ENCODE results near the gene LMO7.

The LMO7 gene

DNA sequence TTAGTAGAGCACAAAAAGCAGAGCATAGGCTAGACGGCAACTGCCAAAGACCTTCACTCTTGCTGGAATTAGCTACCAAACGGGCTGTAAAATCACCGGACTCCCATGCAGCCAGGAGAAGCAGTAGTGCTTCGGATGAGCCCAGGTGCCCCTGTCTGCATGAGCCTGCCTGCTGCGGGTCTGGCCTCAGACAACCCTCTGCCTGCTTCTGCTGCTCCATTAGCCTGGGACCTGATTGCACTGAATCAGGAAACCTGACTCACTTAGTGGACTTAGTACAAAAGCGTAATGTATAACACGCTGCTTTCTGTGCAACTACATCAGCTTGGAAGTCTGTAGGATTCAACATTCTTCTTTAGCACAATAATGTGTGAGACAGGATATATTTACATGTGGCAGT is 170.0 kb downstream of the LMO7 start:
- DNase-seq = no peak

DNA sequence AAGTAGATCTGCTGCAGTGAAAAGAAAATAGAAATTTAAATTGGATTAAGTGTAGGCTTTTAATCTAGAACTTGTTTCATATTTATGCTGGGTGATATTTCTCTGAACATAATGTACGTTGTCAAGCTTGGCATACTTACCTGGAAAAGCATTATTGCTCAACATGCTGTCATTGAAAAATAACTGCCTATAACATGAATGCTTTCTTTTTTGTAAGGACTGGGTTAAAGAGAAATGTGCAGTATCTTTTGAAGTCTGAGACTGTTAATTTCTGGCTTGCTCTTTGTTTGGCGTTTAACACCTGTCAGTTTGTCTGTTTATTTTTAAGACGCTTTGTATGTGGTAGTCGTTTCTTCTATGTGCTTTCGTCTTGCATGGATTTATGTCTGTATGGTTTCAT is 175.2 kb downstream of the LMO7 start:
- DNase-seq = no peak

DNA sequence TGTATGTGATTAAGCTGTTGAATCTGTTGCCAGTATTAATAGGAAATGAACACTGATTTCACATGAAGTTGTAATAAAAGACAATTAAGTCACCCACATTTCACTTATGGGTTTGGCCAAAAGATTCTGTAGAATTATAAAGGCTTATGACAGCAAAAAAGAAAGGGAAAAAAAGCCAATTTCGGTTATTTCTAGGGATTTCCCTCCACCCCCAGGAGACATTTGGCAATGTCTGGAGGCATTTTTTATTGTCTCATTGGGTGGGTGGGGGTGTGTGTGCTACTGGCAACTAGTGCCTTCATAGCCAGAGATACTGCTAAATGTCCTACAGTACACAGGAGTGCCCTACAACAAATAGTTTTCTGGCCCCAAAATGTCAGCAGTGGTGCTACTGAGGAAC is 175.7 kb downstream of the LMO7 start:
- DNase-seq = no peak

DNA sequence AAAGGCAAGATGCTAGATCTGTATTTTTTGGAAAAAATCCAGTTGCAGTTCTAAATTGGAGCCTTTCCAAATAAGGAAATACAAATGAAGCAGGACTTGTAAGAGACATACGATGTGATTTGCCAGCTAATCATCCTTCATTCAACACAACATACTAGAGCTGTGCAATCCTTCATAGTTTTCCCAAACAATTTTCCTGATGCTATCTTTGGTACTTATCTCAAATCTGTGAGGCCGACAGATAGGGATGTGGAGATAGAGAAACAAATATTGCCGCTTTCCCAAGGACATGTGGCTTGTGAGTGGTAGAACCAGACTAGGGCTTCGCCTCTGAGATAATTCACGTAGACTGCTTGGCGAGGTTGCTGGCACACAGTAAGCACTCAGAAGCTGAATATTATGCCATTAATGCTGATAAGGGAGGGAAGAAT is 176.6 kb downstream of the LMO7 start:
- DNase-seq = no peak

DNA sequence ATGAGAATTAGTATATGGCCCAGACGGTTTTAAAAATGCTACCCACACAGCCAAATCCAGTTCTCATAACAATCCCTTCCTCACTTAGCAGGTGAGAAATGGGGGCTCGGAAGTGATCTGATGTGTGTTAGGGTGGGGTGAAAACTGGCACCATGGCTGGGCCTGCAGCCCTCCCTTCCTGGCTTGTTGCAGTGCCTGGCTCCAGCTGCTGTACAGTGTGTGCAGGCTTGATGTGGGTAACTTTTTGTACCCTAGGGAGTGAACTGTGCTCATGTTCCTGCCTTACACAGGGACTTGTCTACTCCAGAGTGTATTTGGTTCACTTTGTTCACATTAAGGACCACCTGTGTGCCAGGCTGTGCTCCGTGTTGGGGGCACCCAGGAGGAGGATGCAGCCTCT is 177.2 kb downstream of the LMO7 start:
- DNase-seq = no peak

DNA sequence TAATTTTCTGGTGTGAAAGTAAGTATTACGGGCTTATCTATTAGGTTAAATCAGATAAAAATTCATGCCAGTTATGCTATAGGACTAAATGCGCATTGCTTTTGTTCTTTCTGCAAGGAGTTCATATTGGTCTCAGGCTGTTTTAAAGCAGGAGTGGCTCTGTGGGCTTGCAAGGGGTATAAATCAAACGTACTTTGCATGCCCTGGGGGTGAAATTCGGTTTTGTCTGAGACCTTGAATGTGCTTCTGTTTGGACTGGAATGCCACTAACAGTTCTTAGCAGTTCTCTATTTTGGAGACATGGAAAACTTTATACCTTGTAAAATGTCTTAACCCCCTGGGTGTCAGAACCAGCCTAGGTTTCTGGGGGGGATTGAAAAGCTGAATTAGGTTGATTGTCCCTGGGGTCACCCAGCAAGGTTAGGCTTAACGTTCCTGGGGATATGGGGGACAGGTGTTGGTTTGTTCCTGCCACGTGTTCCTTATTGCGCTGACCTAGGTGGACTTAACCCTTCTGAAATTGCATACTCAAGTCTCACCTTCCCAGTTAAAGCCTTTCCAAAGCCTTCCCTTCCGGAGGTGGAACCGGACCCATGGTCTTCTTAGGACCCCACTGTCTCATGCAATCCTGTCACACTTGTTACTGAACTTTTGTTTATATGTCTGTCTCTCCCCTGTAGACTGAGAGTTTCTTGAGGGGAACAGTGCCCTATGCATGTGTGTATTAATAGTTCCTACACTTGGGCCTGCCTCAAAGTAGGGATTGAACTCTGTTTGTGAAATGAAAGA is 182.2 kb downstream of the LMO7 start:
- DNase-seq = no peak

DNA sequence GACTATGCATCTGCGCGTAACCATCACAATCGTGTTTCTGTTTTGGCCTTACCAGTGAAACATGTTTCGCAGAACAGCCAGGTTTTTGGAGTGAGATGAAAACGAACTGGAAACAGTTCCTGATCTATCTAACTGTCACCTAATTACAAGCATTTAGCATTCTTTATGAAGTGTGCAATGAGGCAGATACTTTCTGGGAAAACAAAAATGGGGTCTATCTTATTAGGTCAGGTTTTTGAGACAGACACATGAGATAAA is 182.8 kb downstream of the LMO7 start:
- no peak for DNase-seq

DNA sequence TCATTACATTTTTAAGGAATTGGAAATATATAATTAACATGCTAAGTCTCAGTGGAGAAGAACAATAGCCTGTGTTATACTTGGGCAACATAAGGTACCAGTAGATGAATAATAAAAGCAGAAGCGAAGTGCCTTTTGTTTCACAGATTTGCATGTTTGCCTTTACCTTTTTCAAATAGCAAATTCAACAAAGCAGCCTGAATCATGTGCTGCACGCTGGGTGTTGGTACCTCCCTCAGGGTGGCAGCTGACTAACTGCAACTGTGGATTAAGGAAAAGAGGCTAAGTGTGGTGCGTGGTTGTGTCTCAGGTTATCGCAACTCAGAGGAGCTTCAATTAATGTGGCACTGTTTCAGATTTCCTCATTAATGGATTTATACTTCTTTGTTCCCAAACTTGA is 189.0 kb downstream of the LMO7 start:
- no peak for DNase-seq

DNA sequence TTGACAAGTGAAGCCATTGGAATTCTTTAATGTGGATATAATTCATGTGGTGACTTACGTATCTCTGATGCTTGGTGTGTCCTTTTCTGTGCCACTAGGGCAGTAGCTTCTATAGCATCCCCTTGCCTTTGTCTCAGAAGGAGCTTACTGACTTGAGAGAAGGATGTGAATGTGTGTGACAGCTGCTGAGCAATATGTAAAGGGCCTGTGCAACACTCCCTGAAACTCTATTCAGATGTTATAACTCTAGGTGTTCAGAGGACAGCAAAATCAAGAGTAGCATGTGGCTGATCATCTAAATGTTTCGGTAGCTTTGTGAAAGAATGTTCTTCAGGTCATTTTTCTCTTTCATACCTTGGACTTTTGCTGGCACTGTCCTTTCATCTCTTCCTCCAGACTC is 189.5 kb downstream of the LMO7 start:
- no peak for DNase-seq

DNA sequence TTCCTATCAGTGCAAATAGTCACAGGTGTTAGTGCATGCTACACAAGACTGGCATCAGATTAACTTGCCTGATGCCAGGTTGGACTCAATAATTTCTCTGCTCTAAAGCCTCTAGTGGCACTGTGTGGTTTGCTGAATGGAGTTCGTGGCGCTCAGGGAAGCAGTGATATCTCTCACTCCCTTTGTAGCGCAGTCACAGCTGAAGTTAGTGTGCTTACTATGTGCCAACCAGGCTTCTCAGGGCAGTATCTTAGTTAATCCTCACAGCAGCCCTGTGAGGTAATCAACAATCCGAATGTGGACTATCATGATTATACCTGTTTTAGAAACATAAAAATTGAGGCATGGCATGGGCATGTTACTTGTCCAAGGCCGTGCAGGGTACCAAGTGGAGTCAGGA is 190.3 kb downstream of the LMO7 start:
- no peak for DNase-seq

DNA sequence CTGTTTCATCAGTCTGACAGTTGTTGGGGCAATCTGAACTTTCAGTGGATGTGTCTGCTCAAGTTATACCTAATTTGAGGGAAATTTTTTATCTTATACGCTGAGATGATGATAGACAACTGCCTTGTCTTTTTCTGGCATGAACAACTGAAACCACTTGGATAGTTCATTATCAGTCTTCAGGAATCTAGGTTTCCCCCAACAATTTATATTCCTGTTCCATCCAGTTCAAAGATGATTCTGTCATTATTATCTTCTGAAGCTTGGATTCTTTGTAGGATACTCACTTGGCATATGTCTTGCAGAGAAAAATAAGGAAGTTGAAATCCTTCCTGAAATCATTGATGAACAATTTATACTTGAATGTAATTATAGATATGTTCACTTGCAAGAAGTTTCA is 193.7 kb downstream of the LMO7 start:
- no peak for DNase-seq

DNA sequence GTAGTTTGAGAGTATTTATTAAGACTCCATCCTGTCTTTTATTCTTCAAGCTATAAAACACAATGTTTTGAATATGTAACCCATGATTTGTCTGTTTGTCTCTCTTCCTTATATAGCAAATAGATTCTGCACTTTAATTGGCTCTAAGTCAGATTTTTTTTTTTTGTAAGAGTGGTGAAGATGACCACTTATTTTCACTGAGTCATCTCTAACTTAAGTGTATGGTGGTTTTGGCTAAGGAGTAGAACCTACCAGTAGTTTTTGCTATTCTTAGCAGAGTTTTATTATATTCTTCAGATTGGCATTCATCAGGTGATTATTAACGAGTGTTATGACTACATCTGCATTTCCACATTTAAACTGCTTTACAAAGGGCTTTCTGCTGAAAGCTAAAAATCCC is 194.7 kb downstream of the LMO7 start:
- no peak for DNase-seq

DNA sequence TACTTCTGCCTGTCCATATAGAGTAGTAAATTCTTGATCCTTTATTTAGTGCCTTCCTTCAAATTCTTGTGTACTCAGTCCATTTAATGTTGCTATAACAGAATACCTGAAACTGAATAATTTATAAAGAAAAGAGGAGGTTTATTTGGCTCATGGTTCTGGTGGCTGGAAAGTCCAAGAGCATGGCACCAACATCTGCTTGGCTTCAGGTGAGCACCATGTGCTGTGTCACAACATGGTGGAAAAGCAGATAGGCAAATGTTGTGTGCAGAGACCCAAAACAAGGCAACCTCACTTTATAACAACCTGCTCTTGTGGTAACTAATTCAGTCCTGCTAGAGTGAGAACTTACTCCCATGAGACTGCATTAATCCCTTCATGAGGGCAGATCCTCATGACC is 195.3 kb downstream of the LMO7 start:
- DNase-seq = no peak

DNA sequence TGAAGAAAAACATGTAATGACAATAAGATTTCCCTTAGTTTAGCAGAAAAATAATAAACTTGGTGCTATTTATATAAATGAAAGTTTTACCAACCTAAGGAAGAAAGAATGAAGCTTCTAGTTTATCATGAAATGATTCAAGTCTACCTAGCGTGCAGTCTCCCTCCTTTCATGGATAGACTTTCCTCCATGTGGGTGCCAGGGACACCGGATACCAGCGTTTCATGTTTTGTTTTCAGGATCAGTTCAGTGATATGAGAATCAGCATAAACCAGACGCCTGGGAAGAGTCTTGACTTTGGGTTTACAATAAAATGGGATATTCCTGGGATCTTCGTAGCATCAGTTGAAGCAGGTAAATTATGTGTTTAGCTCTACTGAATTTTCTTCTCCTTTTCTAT is 196.7 kb downstream of the LMO7 start:
- no peak for DNase-seq

DNA sequence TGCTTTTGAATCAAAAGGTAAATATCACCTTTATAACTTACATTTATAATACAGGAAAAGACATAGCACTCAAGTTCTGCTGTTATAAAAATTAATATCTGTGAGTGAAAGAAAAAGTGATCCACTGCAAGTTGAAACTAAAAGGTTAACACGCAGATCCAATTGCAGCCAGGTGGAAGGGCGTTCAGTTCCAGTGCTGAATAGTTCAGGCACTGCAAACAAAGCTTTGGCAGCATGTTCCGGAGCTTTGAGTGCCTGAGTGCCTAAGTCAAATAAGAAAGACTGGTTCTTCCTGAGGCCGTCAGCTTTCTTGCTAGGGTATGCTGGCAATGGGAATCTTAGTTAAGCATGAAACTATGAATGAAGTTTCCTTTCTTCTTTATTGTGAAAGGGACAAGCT is 200.3 kb downstream of the LMO7 start:
- no peak for DNase-seq

DNA sequence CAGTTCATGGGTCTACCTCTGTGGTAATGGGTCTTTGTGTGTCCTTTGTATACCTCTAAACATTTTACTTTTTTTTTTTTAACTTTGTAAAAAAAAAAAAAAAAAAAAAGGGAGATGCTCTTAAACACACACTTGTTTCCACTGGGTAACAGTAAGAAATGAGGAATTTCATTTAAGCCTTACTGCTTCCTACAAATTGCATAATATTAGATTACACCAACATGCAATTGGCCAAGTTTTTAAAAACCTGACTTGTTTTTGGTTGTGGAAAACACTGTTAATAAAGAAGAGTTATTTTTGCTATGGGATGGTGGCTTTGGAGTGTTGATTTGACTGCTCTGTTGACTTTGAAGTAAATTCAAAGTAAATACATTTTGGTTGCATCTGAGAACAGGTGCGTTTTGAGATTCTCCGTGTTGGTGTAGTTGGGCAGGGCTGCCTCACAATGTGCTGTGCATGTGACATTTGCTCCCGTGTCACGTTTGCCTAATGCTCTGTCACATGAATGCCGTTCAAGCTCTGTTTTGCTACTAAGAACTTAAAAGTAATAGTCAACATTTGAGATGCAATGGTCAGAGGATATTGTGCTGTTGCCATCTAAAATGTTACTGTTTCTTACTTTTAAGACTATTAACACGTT is 202.4 kb downstream of the LMO7 start:
- DNase-seq = no peak

DNA sequence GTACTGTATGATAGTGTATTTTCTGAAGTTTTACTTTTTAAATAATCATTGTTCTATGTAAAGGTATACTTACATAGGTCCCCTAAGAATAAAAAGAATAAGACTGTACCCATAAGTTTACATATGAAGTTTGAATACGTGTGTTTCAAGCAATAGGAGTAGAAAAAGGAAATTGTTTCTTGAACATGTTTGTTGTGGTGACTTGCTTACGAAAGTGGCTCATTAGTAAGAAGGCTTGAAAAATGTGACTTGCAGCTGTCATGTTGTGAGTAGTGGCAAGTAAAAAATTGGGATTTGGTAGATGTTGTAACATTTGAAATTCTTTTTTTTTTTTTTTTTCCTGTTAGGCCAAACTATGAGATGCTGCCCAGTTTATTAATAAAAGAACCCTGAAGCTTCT is 203.3 kb downstream of the LMO7 start:
- DNase-seq = no peak

DNA sequence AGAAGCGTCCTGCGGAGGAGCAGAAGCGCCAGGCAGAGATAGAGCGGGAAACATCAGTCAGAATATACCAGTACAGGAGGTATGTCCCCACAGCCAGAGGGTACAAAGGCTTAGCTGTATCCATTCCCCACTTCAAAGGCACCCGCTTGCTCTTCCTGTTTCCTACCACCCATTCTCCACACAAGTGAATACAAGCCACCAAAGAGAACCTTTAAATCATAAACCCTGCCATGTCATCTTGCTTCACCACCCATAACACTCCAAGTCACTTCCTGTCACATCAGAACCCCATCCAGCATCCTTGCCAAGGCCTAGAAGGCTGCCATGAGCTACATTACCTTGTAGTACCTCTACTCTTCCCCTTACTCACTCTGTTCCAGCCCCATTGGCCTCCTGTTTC is 205.8 kb downstream of the LMO7 start:
- no peak for DNase-seq

DNA sequence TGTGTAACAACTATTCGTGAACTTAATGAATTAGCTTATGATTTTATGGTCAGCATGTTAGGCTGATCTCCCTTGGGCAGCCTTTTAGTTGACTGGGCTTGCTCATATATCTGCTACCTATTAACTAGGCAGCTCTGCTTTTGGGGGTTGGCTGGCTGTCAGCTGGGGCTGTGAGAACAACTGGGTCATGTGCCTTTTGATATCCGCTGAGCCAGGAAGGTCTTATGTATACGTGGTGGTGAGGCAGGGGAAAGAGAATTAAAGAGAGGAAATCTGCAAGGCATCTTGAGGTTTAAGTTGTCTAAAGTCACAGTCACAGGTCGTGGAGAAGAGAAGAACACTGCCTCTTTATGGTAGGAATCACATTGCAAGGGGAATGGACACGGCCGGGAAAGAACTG is 206.9 kb downstream of the LMO7 start:
- no peak for DNase-seq

DNA sequence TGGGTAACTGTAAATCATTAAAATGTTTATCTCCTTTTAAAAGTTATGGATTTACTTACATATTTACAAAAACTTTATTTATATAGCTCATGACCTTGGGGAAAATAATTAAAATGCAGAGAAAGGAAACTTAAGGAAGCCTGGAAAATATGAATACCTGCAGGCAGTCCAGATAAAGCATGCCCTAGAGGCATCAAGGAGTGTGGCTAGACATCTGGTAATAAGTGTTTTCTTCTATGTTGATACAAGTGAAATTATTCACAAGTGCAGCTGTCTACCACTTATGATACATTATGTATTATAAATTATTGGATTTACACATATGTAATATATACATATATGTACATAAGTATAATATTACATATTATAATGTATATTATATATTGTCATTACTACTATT is 207.9 kb downstream of the LMO7 start:
- DNase-seq = no peak

DNA sequence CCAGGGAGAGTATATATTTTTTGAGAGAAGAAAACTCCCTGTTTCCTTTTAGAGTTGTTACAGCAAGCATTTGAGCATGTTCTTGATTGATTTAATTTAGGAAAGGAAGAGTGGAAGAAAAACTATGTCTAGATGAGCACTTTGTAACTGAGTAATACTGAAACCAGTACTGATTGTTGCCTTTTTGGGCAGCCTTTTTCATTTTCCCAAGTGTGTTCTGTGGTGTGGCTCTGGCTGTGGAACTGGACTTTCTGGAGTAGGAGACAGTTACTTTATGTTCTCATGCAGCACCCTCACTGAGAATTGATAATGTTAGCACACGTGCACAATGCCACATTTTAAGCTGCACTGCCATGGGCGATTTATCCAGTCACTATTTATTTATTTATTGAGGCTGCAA is 211.5 kb downstream of the LMO7 start:
- no peak for DNase-seq

DNA sequence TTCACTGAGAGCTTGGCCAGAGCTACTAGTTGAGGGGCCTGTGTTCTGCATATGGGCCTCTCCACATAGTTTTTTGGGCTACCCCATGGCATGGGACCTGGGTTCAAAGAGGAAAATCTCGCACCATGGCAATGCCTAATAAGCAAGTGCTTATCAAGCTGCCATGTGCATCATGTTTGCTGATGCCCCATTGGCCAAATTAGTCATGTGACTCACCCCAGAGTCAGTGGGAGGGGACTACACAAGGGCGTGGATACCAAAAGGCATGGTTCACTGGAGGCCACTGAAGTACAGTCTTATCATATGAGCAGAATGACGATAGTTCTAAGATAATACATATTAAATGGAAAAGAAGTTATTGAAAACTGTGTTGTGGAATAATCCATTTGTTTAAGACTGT is 214.8 kb downstream of the LMO7 start:
- no peak for DNase-seq

DNA sequence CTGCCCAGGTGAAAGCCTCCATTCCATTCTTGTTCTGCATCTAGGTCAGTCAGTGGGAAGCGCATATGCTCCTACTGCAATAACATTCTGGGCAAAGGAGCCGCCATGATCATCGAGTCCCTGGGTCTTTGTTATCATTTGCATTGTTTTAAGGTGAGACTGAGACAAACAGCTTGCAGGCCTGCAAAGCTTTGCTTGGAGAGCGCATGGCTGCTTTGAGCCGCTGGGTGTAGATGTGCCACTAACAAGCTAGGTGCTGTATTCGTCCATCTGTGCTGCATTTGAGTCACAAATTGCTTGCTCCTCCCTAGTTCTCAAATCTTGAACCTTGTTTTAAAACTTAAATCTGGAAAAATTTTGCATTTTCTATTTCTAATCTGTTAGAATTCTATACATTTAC is 219.1 kb downstream of the LMO7 start:
- DNase-seq = no peak

DNA sequence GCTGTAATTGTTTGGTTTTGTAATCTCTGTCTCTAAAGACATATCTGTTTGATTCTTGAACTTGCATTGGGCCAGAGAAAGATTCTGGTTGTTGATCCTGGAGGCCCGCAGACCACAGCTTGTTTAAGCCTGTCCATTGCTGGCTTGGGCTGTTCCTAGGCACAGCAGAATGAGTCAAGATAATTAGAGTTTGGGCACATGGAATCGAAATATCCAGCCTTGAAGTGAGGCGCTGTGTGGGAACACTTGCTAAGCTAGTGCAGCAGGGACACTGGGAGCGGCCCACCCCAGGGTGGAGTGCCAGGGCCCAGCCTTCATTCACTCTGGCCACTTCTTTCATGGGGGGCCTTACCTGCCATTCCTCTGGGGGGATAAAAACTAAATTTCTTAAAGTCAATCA is 219.7 kb downstream of the LMO7 start:
- DNase-seq = no peak

DNA sequence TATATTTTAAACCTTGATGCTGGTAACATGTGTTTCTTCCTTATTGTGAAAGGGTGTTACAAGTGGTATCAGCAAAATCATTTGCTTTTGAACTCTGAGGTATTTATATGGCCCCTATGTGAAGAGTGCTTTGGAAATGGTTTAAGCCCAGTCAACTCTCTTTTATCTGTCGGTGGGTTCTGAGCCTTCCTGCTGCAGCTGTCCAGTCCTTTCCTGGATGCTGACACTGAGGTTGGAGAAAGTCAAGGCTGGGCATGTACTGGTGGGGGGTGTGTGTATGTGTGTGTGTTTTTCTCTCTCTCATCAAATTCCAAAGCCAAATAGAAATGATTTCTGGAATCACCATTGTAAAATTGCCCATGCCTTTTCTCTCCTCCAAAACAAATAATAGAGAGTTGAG is 221.2 kb downstream of the LMO7 start:
- no peak for DNase-seq
